Effector CD8-positive, alpha-beta T cell (primary cell): ENCODE results near the gene TMEM121B.
A peak's percentile ranks its signal among the peaks of the same experiment; 100 is the strongest.

Source experiments
- DNase-seq: peaks from one replicate; lab custom pipeline; 2025; lab: John Stamatoyannopoulos, UW

TMEM121B gene

GRCh38 chr22:17091851-17092250, 29.3 kb downstream of the TMEM121B start:
- DNase-seq: no peak

DNA sequence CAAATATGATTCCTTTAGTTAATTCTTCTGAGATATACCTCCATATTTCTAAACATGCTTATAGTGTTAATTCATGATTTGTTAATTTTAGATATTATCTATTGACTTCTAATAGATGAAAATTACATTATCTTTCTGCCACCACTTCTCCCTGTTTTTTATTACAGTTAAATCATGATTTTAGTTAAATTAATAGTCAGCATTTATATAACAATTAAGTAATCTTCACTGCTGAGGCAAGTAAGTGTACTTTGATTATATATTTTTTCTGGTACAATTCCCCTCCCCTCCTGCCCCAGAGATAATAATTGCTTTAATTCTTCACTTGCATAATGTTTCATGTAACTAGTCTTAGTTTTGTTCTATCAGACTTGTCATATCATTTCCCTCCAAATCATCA, 30.6 kb downstream of the TMEM121B start:
- DNase-seq: no peak

GRCh38 chr22:17087498-17088131, 33.5 kb downstream of the TMEM121B start:
- peak; percentile 20 for DNase-seq

- no peak for DNase-seq
Observed at GRCh38 chr22:17086788-17087497, 34.2 kb downstream of the TMEM121B start.

GRCh38 chr22:17086296-17086695, 34.9 kb downstream of the TMEM121B start:
- no peak for DNase-seq

DNA sequence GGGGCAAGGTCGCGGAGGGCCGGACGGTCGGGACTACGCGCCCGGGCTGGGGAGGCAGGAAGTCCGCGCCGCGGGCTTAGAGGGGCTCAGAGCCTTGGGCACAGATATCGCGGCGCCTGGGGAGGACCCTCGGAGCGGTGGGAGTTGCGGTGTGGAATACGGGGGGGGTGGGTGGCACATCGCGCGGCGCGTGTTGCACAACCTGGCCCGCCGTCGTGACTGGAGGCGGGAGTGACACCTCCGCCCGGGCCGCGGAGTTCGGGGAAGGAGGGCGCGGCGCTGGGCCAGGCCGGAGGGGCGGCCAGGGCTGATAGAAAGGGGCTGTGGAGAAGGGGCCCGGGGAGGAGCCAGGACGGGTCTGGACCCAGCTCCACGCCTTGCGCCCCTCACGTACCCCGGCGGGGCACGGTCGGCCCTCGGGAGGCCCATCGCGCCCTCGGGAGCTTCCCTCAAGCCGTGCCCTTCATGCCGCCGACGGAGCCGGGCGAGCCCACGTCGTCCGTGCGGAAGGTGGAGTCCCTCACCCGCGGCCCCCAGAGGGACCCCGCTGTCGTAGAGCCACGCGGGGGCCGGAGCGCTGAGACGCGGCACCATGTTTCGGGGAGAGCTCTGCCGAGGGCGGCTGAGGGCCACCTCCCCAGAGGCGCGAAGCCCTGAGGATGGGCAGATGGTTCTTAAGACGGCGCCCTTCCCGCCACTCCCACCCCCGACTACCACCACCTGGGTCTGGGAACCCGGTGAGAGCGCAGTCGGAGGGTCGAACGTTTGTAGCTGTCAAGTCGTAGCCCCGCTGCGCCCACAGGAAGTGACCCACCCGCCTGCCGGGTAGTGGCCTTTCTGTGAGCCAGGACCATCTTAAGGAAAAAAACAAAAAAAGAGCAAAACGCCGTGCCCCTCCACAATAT, 35.6 kb downstream of the TMEM121B start:
- no peak for DNase-seq

- peak; percentile 88 for DNase-seq
Observed at GRCh38 chr22:17084554-17085276, 36.4 kb downstream of the TMEM121B start, which contains the start of gene IL17RA. IL17RA (plus strand) TSS chr22:17085000; CDS start chr22:17085092, 92 bp downstream.

GRCh38 chr22:17083811-17084441, 37.2 kb downstream of the TMEM121B start:
- no peak for DNase-seq

DNA sequence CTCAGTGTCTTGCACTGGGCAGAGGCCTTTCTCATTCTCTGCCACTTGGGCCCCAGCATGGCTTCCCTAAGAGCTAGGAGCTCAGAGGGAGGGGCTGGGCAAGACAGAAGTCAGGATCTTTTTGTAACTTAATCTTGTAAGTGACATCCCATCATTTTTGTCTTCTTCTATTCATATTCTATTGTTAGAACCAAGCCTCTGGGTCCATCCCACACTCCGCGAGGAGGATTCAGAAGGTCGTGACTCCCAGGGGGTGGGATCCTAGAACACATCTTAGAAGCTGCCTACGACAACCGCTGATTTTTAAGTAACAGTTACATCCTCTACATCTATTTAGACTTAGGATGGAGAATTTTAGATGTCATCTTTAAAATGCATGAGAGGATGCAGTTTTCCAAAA, 37.9 kb downstream of the TMEM121B start:
- DNase-seq: no peak

- no peak for DNase-seq
Observed at GRCh38 chr22:17079572-17079971, 41.6 kb downstream of the TMEM121B start.

GRCh38 chr22:17077255-17077654, 43.9 kb downstream of the TMEM121B start:
- no peak for DNase-seq

- no peak for DNase-seq
Observed at GRCh38 chr22:17074648-17075002, 46.5 kb downstream of the TMEM121B start.

GRCh38 chr22:17072877-17073276, 48.3 kb downstream of the TMEM121B start:
- DNase-seq: no peak
